K562 (cell line): ENCODE measurements around the gene CFAP92.

ENCODE experiments used
- ATF7 ChIP-seq: fragments of 450-650 bp; IDR thresholded peaks from 2 replicates; pipeline ENCODE4 v1.7.1; 2014; ENCODE audit warnings: mild to moderate bottlenecking, moderate library complexity
- BCL6 ChIP-seq: fragments of 250-450 bp; sonication (Bioruptor Pico); IDR thresholded peaks from 2 replicates; pipeline ENCODE4 v1.4.0; 2020
- CTCF ChIP-seq, 3 experiments: IDR thresholded peaks in 2 of 3; conservative IDR thresholded peaks in 1 of 3; 2 replicates each; pipeline ENCODE4 v1.5.1; 2011 to 2012; ENCODE audit warnings: low read length in 3 of 3, mild to moderate bottlenecking in 3 of 3, control low read depth in 2 of 3, improper control_type of control experiment in 1 of 3, inconsistent platforms in 1 of 3, low read depth in 1 of 3, mixed read lengths in 1 of 3, moderate library complexity in 1 of 3; ENCODE audit not compliant: insufficient read depth in 2 of 3
- HNRNPH1 ChIP-seq: fragments of 200-400 bp; formaldehyde crosslinking; optimal IDR thresholded peaks from 2 replicates; pipeline ENCODE3; 2017; ENCODE audit warnings: low read depth, mild to moderate bottlenecking, low read length, moderate library complexity
- NFATC3 ChIP-seq: fragments of 450-650 bp; IDR thresholded peaks from 2 replicates; pipeline ENCODE4 v1.6.1; 2017; ENCODE audit warnings: mild to moderate bottlenecking
- POLR2A ChIP-seq: fragments of 450-650 bp; conservative IDR thresholded peaks from 2 replicates; pipeline ENCODE4 v1.6.1; 2016
- TEAD1 ChIP-seq, 2 experiments: fragments of 450-650 bp in 1 of 2; sonication (generic) in 1 of 2; formaldehyde crosslinking; IDR thresholded peaks; 2 replicates each; pipeline versions ENCODE4 v1.4.0 to v1.8.0; 2020 to 2022; ENCODE audit warnings: mild to moderate bottlenecking in 2 of 2, missing genetic modification reagents in 1 of 2

DNA sequence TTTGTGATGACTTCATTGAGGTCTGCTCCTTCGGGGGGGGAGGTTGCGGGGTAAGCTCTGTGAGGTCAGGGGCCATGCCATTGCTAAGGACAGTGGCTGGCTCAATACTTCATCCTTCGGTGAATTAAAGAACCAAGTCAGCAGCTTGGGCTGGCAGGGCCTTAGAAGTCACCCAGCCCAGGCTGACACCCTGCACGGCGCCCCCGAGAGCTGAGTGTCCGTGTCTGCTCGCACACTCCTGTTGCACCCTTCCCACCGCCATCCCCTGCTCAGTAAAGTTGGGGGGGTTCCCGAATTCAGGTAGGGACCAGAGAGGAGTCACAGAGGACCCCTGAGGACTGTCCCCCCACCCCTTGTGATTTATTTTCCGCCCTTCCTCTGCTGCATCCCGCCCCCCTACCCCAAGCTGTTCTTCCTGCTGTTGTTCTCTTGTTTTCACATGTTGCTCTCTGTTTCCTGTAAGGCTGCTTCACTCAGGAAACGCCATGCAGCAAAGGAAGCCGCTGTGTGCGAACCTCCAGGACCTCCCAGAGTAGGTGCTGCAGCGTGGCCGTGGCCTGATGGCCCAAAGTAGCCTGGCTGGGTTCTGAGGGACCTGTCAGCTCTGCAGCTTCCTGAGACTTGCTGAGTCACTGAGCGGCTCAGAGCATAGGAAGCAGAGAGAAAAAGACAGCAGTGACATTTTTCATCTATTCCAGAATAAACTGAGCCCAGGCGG is 21.7 kb upstream of the CFAP92 start:
- TF ChIP-seq BCL6 (CRISPR knock-in tag) = no peak
- no peak for TF ChIP-seq POLR2A
- TF ChIP-seq TEAD1 (CRISPR knock-in tag; IDR thresholded peaks at IDR 0.05) = no peak
- TF ChIP-seq HNRNPH1 = no peak
- no peak for TF ChIP-seq ATF7
- TF ChIP-seq CTCF (IDR thresholded peaks at IDR 0.05 in 2 of 3, conservative IDR thresholded peaks at IDR 0.05 in 1 of 3; ENCODE audit: insufficient read depth in 2 of 3, low read depth in 1 of 3, low read length in 3 of 3) = no peak
- no peak for TF ChIP-seq NFATC3
